Peyer's patch (tissue), 4 donors: ENCODE results near the gene PPP4R3A. TPM values are rescaled to one million over a fixed set of nuclear protein-coding genes. Genes with fewer than 3 reads are reported as not detected.
A peak's percentile ranks its signal among the peaks of the same experiment; 100 is the strongest.
"Not testable (repeated sequence)": the region's sequence is repeated elsewhere in the genome, so short reads cannot be mapped to it uniquely, and the experiment has no call there.

Experiments
- DNase-seq, 3 donors: peaks; one replicate each; pipeline ENCODE4 v3.0.0-alpha.2; 2017 to 2019
- H3K27ac ChIP-seq, 4 donors: fragments of 200-600 bp; sonication (generic); one replicate each; pipeline ENCODE4 v1.5.1; 2016 to 2019
- H3K27me3 ChIP-seq, 2 donors: fragments of 200-600 bp; sonication (generic); one replicate each; pipeline ENCODE4 v1.5.1; 2019
- H3K36me3 ChIP-seq, 3 donors: fragments of 200-600 bp; sonication (generic); one replicate each; pipeline ENCODE4 v1.5.1; 2016 to 2019
- H3K4me1 ChIP-seq, 4 donors: fragments of 200-600 bp; sonication (generic); one replicate each; pipeline ENCODE4 v1.5.1; 2016 to 2019
- H3K4me3 ChIP-seq, 4 donors: fragments of 200-600 bp; sonication (generic); 1 replicate in 3 of 4; 2 replicates in 1 of 4; pipeline ENCODE4 v1.5.1; 2016 to 2019; ENCODE audit warnings: mild to moderate bottlenecking in 1 of 4
- H3K9me3 ChIP-seq, 4 donors: fragments of 200-600 bp; sonication (generic); one replicate each; pipeline ENCODE4 v1.5.1; 2016 to 2019; ENCODE audit warnings: mild to moderate bottlenecking in 1 of 4
- CTCF ChIP-seq, 6 experiments: fragments of 450-650 bp in 4 of 6; fragments of 200-600 bp in 2 of 6; sonication (generic) in 1 of 6; IDR thresholded peaks; one replicate each; pipeline ENCODE4 v1.5.1; 2017 to 2019; ENCODE audit warnings: antibody characterized with exemption in 6 of 6, mild to moderate bottlenecking in 3 of 6, moderate library complexity in 1 of 6
- POLR2A ChIP-seq, 2 donors: fragments of 450-650 bp; IDR thresholded peaks; one replicate each; pipeline ENCODE4 v1.5.1; 2017; ENCODE audit warnings: antibody characterized with exemption in 2 of 2, mild to moderate bottlenecking in 2 of 2, moderate library complexity in 2 of 2
- total RNA-seq, 4 donors: library from RNA; depleted of rRNA; stranded (reverse); fragments of >200 nt; gene quantifications; one replicate each; pipeline ENCODE4 v1.1.0, GENCODE V29; 2016

PPP4R3A gene
- total RNA-seq, 4 donors from 2014 or later: 103 to 194 (median 116) TPM

GRCh38 chr14:91501348-91501747, 8.8 kb downstream of the PPP4R3A start:
- no peak for TF ChIP-seq POLR2A (IDR thresholded peaks at IDR 0.05)
- no peak for TF ChIP-seq CTCF (IDR thresholded peaks at IDR 0.05)
- no peak overlapping the region for H3K4me3 ChIP-seq

GRCh38 chr14:91496790-91497189, 13.3 kb downstream of the PPP4R3A start:
- peak overlapping the region in 1 of 4 donors; percentile 63 for H3K27ac ChIP-seq
- no peak for DNase-seq
- TF ChIP-seq CTCF (IDR thresholded peaks at IDR 0.05) (no peak), POLR2A (IDR thresholded peaks at IDR 0.05) (no peak)
- no peaks in the 10 kb centered on the region for H3K27me3 ChIP-seq
- no peak overlapping the region for H3K4me3 ChIP-seq
- H3K4me1 ChIP-seq: peaks cover 0 to 29% (median 14%) of the 10 kb centered on the region in 4 donors
- H3K9me3 ChIP-seq: no peaks in the 10 kb centered on the region
- peaks cover 0 to 5% (median 0%) of the 10 kb centered on the region in 3 donors for H3K36me3 ChIP-seq

More at GRCh38 chr14:91501348-91501747, 8.8 kb downstream of the PPP4R3A start:
- H3K36me3 ChIP-seq: peaks cover 0 to 24% (median 0%) of the 10 kb centered on the region in 3 donors
- H3K4me1 ChIP-seq: peaks cover 0 to 27% (median 9%) of the 10 kb centered on the region in 4 donors
- no peak for DNase-seq
- H3K27ac ChIP-seq: no peak overlapping the region
- no peaks in the 10 kb centered on the region for H3K27me3 ChIP-seq
- no peaks in the 10 kb centered on the region for H3K9me3 ChIP-seq

- not testable (repeated sequence) for H3K36me3 ChIP-seq, H3K27me3 ChIP-seq, H3K9me3 ChIP-seq, DNase-seq, H3K4me3 ChIP-seq
- Histone ChIP-seq H3K27ac (peak overlapping the region in 2 of 4 donors; percentile 15 to 68), H3K4me1 (peaks cover 0 to 29% (median 14%) of the 10 kb centered on the region in 4 donors)
These were observed 15.6 kb downstream of the PPP4R3A start for GRCh38 chr14:91494392-91495065.

DNA sequence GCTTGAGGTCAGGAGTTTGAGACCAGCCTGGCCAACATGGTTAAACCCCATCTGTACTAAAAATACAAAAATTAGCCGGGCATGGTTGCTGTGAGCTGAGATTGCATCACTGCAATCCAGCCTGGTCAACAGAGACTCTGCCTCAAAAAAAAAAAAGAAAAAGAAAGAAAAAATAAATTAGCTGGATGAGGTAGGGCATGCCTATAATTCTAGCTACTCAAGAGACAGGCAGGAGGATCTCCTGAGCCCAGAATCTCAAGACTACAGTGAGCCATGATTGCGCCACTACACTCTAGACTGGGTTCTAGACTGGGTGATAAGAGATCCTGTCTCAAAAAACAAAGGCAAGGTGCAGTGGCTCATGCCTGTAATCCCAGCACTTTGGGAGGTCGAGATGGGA, 16.9 kb downstream of the PPP4R3A start:
- Histone ChIP-seq H3K4me1 (peaks cover 0 to 29% (median 14%) of the 10 kb centered on the region in 4 donors), H3K9me3 (no peaks in the 10 kb centered on the region), H3K4me3 (no peak overlapping the region), H3K27me3 (no peaks in the 10 kb centered on the region), H3K27ac (no peak overlapping the region), H3K36me3 (peaks cover 0 to 13% (median 0%) of the 10 kb centered on the region in 3 donors)
- no peak for TF ChIP-seq CTCF (IDR thresholded peaks at IDR 0.05)
- TF ChIP-seq POLR2A (IDR thresholded peaks at IDR 0.05): no peak
- no peak for DNase-seq

- H3K9me3 ChIP-seq: no peaks in the 10 kb centered on the region
- TF ChIP-seq POLR2A (IDR thresholded peaks at IDR 0.05): no peak
- no peak for TF ChIP-seq CTCF (IDR thresholded peaks at IDR 0.05)
- H3K4me1 ChIP-seq: peaks cover 0 to 5% (median 0%) of the 10 kb centered on the region in 4 donors
- H3K27me3 ChIP-seq: no peaks in the 10 kb centered on the region
- no peak for DNase-seq
- H3K27ac ChIP-seq: no peak overlapping the region
- H3K4me3 ChIP-seq: no peak overlapping the region
- peaks cover 0 to 69% (median 0%) of the 10 kb centered on the region in 3 donors for H3K36me3 ChIP-seq
These were observed 25.4 kb downstream of the PPP4R3A start for GRCh38 chr14:91484744-91485143.

DNA sequence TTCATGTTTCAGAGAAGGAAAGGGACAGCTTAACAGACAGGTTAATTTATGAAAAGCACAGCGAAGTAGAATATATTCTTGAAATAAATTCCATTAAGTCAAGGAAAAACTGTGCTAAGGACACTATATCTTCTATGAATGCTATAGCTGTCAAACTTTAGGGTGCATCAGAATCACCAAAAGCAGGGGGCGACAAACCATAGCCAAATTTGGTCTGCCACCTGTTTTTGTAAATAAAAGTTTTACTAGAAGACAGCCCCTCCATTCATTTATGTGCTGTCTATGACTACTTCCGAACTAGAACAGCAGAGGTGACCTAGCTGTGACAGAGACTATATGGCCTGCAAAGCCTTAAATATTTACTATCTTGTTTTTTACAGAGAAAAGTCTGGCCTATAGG, 25.9 kb downstream of the PPP4R3A start:
- peak in 1 of 6 experiments; percentile 14 for TF ChIP-seq CTCF (IDR thresholded peaks at IDR 0.05)
- TF ChIP-seq POLR2A (IDR thresholded peaks at IDR 0.05): no peak
- no peaks in the 10 kb centered on the region for H3K9me3 ChIP-seq
- H3K27me3 ChIP-seq: no peaks in the 10 kb centered on the region
- peaks cover 0 to 5% (median 0%) of the 10 kb centered on the region in 4 donors for H3K4me1 ChIP-seq
- no peak overlapping the region for H3K27ac ChIP-seq
- no peak overlapping the region for H3K4me3 ChIP-seq
- H3K36me3 ChIP-seq: peaks cover 0 to 69% (median 0%) of the 10 kb centered on the region in 3 donors
- no peak for DNase-seq
